Measurements from ENCODE around the gene ASXL1. TPM values are rescaled to one million over a fixed set of nuclear protein-coding genes. Genes with fewer than 3 reads are reported as not detected.

The ASXL1 gene
- polyA plus RNA-seq, 1 donor (not counting 4 experiments of a cell fraction or from before 2014, with no cell fraction given), result 20.0 TPM

DNA sequence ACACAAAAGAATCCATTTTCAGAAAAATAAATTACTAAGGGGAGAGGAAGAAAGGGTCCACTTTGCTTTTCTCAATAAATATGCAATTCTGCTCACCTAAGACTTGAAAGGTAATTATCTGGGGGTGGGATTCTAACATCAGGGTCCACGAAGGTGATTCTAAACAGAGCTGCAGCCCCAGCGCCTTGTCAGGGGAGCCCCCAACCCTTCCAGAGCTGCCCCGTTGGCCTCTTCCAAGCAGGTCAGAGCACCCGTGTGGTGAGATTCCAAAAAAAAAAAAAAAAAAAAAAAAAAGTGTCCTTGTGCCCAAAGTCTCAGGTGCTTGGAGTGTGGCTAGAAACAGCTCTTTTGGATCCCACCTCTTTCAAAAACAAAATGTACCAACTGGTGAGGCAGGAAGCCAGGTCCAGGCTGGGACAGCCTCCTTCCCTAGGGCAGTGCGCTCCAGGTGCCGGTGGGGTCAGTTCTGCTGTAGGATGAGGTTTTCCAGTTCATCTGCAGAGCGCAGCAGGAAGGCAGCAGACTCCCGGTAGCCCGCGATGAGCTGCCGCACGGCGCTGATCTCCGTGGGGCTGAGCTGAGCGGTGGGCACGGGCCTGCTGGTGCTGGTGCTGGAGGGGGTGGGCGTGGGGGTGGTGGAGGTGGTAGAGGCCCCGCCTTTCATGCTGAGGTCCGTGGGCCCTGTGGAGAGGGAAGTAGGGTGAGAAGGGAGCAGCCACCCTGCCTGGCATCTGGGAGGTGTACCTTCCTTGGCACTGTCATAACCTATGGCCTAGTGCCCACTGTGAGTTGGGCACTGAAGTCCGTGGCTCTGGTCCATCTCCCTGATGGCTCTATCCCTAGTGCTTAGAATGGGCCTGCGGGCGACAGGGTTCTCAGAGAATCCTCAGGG lies 89.3 kb downstream of the ASXL1 start:
- Histone ChIP-seq H3K4me3 (ENCODE audit: control insufficient read depth in 2 of 3, extremely low read depth in 1 of 3, insufficient read depth in 2 of 3, low read depth in 1 of 3, low read length in 3 of 3) (no peak overlapping the region), H3K27me3 (ENCODE audit: control insufficient read depth, extremely low read depth, insufficient read depth, low read length) (no peaks in the 10 kb centered on the region), H3K9me3 (ENCODE audit: control insufficient read depth, low read depth, low read length) (no peaks in the 10 kb centered on the region), H3K9ac (ENCODE audit: control insufficient read depth, extremely low read depth, insufficient read depth, low read length) (no peak overlapping the region), H3K36me3 (ENCODE audit: control insufficient read depth in 2 of 2, extremely low read depth in 1 of 2, insufficient read depth in 2 of 2, low read length in 2 of 2) (no peaks in the 10 kb centered on the region), H2AFZ (ENCODE audit: control insufficient read depth, low read length) (no peak overlapping the region), H3K9me1 (ENCODE audit: control insufficient read depth, extremely low read depth, insufficient read depth, low read length) (no peaks in the 10 kb centered on the region), H3K4me2 (ENCODE audit: control insufficient read depth, extremely low read depth, insufficient read depth, low read depth, low read length) (no peak overlapping the region), H3K4me1 (ENCODE audit: control insufficient read depth, extremely low read depth, insufficient read depth, low read length) (no peaks in the 10 kb centered on the region), H3K27ac (ENCODE audit: control insufficient read depth, insufficient read depth, low read length) (no peak overlapping the region), H4K20me1 (ENCODE audit: control insufficient read depth, extremely low read depth, insufficient read depth, low read length) (no peaks in the 10 kb centered on the region), H3K79me2 (ENCODE audit: control insufficient read depth, insufficient read depth, low read length) (no peaks in the 10 kb centered on the region)
- TF ChIP-seq, protein P1, sequence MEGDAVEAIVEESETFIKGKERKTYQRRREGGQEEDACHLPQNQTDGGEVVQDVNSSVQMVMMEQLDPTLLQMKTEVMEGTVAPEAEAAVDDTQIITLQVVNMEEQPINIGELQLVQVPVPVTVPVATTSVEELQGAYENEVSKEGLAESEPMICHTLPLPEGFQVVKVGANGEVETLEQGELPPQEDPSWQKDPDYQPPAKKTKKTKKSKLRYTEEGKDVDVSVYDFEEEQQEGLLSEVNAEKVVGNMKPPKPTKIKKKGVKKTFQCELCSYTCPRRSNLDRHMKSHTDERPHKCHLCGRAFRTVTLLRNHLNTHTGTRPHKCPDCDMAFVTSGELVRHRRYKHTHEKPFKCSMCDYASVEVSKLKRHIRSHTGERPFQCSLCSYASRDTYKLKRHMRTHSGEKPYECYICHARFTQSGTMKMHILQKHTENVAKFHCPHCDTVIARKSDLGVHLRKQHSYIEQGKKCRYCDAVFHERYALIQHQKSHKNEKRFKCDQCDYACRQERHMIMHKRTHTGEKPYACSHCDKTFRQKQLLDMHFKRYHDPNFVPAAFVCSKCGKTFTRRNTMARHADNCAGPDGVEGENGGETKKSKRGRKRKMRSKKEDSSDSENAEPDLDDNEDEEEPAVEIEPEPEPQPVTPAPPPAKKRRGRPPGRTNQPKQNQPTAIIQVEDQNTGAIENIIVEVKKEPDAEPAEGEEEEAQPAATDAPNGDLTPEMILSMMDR (optimal IDR thresholded peaks at IDR 0.05 in 1 of 3, IDR thresholded peaks at IDR 0.05 in 1 of 3, conservative IDR thresholded peaks at IDR 0.05 in 1 of 3; ENCODE audit: extremely low read depth in 1 of 3, insufficient read depth in 2 of 3, low read length in 3 of 3), result no peak
- no peak for TF ChIP-seq EZH2 (IDR thresholded peaks at IDR 0.05; ENCODE audit: low read length)
- no peak for DNase-seq (ENCODE audit: low read depth, low spot score)
- dilution Hi-C loops (cut with MboI; ENCODE audit: extremely low pct_ligation_motif_present, low sequenced_read_pairs), result no loop called here
- no peak for FAIRE-seq

DNA sequence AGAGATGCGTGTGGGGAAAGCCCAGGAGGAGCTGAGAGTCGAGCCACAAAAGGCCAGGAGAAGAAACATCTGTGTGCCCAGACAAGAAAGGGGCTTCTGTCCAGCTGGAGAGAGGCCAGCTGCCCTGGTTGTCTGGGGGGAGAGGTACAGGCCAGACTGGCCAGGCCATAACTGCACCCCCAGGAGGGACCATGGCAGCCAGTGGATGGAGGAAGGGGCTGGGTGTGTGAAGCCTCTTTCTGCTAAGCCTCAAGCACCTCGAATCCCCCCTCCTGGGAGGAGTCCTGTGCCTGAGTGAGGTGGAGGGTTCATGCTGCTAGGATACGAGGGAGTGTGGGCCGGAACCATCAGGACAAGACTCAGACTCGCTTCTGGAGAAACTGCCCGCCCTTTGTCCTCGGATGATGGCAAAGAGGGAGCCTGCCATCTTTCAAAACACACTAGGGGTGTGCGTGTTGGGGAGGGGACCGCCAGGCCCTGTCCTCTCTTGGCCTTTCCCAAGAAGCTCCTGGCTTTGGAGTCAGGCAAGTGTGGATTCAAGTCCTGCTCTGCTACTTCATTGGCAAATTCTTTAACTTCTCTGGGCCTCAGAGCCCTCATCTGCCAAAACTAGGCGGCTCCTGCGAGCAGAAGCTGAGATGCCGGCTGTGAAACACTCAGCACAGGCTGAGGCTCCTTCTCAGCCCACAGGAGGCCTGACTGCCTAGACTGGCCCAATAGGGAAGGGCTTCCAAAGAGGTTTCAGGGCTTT lies 90.3 kb downstream of the ASXL1 start:
- H3K27me3 ChIP-seq (ENCODE audit: control insufficient read depth, extremely low read depth, insufficient read depth, low read length), result no peaks in the 10 kb centered on the region
- H3K9me3 ChIP-seq (ENCODE audit: control insufficient read depth, low read depth, low read length), result no peaks in the 10 kb centered on the region
- H3K4me2 ChIP-seq (ENCODE audit: control insufficient read depth, extremely low read depth, insufficient read depth, low read depth, low read length), result no peak overlapping the region
- FAIRE-seq (no peak), DNase-seq (ENCODE audit: low read depth, low spot score) (no peak)
- no peak overlapping the region for H3K27ac ChIP-seq (ENCODE audit: control insufficient read depth, insufficient read depth, low read length)
- H3K36me3 ChIP-seq (ENCODE audit: control insufficient read depth in 2 of 2, extremely low read depth in 1 of 2, insufficient read depth in 2 of 2, low read length in 2 of 2), result peaks cover 0 to 2% of the 10 kb centered on the region in 2 experiments
- no peaks in the 10 kb centered on the region for H3K4me1 ChIP-seq (ENCODE audit: control insufficient read depth, extremely low read depth, insufficient read depth, low read length)
- H3K9me1 ChIP-seq (ENCODE audit: control insufficient read depth, extremely low read depth, insufficient read depth, low read length), result no peaks in the 10 kb centered on the region
- TF ChIP-seq EZH2 (IDR thresholded peaks at IDR 0.05; ENCODE audit: low read length), result no peak
- TF ChIP-seq, protein P1 (optimal IDR thresholded peaks at IDR 0.05 in 1 of 3, IDR thresholded peaks at IDR 0.05 in 1 of 3, conservative IDR thresholded peaks at IDR 0.05 in 1 of 3; ENCODE audit: extremely low read depth in 1 of 3, insufficient read depth in 2 of 3, low read length in 3 of 3), result no peak
- H3K9ac ChIP-seq (ENCODE audit: control insufficient read depth, extremely low read depth, insufficient read depth, low read length), result no peak overlapping the region
- H3K79me2 ChIP-seq (ENCODE audit: control insufficient read depth, insufficient read depth, low read length), result no peaks in the 10 kb centered on the region
- H2AFZ ChIP-seq (ENCODE audit: control insufficient read depth, low read length), result no peak overlapping the region
- dilution Hi-C loops (cut with MboI; ENCODE audit: extremely low pct_ligation_motif_present, low sequenced_read_pairs), result no loop called here
- no peak overlapping the region for H3K4me3 ChIP-seq (ENCODE audit: control insufficient read depth in 2 of 3, extremely low read depth in 1 of 3, insufficient read depth in 2 of 3, low read depth in 1 of 3, low read length in 3 of 3)
- no peaks in the 10 kb centered on the region for H4K20me1 ChIP-seq (ENCODE audit: control insufficient read depth, extremely low read depth, insufficient read depth, low read length)

Measured in keratinocyte (primary cell).